ENCODE results near the gene SLC19A1. TPM values are rescaled to one million over a fixed set of nuclear protein-coding genes. Genes with fewer than 3 reads are reported as not detected.

The SLC19A1 gene
- total RNA-seq, 4 donors from 2014 or later: 7.6 to 12.8 (median 10.3) TPM; not detected in 1

DNA sequence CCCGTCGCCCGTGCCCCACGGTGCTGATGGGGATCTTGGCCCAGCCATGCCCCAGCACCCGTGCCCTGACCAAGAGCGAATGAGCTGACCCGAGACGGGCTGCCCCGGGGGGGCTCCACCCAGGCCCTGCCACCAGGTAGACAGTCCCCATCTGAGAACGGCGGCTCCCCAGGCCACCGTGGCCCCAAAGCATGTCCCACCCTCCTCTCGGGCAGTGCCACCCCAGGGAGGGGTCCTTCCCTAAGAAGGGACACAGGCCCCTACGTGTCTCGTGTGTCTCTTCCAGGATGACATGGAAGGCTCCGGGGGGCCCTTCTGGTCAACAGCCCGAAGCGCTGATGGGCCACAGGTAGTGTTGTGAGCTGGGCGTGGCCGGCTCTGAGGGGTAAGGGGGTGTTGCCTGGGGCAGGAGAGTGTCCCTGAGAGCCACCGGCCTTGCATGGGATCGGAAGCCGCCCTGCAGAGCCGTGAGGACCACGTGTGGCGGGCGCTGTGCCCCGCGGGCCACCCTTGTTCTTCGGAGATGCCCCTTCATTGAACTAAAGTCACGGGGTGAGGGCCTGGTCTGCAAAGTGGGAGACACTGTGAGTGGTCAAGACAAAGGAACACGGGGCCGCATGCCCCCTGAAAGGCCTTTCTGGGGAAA, 55.0 kb downstream of the SLC19A1 start:
- Histone ChIP-seq H3K9me3 (no peaks in the 10 kb centered on the region), H3K36me3 (no peaks in the 10 kb centered on the region), H3K4me3 (no peak overlapping the region), H3K27me3 (no peaks in the 10 kb centered on the region), H3K27ac (no peak overlapping the region), H3K4me1 (no peaks in the 10 kb centered on the region)
- intact Hi-C loops (cut with DNase I; ENCODE audit: low total_unique reads): no loop called here
- TF ChIP-seq POLR2A (IDR thresholded peaks at IDR 0.05): no peak
- TF ChIP-seq, protein P1, sequence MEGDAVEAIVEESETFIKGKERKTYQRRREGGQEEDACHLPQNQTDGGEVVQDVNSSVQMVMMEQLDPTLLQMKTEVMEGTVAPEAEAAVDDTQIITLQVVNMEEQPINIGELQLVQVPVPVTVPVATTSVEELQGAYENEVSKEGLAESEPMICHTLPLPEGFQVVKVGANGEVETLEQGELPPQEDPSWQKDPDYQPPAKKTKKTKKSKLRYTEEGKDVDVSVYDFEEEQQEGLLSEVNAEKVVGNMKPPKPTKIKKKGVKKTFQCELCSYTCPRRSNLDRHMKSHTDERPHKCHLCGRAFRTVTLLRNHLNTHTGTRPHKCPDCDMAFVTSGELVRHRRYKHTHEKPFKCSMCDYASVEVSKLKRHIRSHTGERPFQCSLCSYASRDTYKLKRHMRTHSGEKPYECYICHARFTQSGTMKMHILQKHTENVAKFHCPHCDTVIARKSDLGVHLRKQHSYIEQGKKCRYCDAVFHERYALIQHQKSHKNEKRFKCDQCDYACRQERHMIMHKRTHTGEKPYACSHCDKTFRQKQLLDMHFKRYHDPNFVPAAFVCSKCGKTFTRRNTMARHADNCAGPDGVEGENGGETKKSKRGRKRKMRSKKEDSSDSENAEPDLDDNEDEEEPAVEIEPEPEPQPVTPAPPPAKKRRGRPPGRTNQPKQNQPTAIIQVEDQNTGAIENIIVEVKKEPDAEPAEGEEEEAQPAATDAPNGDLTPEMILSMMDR (IDR thresholded peaks at IDR 0.05): no peak
- no peak for DNase-seq

DNA sequence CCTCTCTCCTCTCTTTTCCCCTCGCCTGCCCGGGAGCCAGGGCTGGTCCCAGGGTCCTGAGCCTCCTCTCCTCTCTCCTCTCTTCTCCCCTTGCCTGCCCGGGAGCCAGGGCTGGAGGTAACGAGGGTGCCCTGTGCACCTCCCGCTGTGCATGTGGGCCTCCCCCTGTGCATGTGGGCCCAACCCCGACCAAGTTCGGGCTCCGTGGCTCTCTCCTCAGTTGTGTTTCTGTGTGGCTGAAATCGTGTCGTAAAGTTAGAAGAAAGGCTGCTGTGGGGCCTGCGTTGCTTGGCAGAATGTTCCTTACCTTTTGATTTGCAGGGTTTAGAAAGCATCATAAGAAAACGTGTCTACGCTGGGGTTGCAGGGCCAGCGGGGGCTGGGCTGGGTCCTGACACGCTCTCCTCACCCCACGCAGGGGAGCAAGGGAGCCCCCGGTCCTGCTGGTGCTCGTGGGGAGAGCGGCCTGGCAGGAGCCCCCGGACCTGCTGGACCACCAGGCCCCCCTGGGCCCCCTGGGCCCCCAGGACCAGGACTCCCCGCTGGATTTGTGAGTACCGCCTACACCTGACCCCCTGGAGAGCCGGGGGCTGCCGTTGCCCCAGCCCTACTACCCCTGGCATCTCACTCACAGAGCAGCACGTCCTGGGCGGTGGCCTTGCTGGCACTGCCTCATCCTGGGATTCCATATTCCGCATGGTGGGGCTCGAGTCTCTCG, 55.6 kb downstream of the SLC19A1 start:
- no peak for TF ChIP-seq POLR2A (IDR thresholded peaks at IDR 0.05)
- TF ChIP-seq, protein P1 (IDR thresholded peaks at IDR 0.05): no peak
- no peaks in the 10 kb centered on the region for H3K9me3 ChIP-seq
- H3K27me3 ChIP-seq: no peaks in the 10 kb centered on the region
- H3K4me3 ChIP-seq: no peak overlapping the region
- intact Hi-C loops (cut with DNase I; ENCODE audit: low total_unique reads): no loop called here
- H3K4me1 ChIP-seq: no peaks in the 10 kb centered on the region
- H3K36me3 ChIP-seq: no peaks in the 10 kb centered on the region
- H3K27ac ChIP-seq: no peak overlapping the region
- DNase-seq: no peak

DNA sequence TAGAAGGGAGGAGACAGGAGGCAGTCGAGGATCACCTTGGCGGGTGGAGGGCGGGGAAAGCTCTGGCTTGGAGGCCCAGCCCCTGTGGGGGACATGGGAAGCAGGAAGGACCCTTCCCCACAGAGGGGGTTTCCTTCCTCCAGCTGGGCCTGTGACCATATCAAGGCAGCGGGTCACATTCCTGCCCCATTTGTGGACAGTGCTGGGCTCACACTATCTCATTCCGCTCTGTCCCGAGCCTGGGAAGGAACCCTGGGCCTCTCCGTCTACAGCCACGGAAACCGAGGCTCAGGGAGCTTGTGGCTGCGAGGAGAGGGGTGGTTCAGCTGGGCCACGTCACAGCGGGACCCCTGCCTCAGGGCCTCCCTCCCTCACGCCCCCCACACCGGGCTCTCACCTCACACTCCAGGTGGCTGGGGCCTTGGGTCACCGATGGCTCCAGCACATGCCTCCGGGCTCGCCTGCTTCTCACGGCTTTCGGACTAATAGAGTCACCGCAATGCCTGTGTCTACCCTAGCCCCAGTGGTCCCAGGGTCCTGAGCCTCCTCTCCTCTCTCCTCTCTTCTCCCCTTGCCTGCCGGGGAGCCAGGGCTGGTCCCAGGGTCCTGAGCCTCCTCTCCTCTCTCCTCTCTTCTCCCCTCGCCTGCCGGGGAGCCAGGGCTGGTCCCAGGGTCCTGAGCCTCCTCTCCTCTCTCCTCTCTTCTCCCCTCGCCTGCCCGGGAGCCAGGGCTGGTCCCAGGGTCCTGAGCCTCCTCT, 56.4 kb downstream of the SLC19A1 start:
- Histone ChIP-seq H3K36me3 (no peaks in the 10 kb centered on the region), H3K9me3 (no peaks in the 10 kb centered on the region), H3K4me3 (no peak overlapping the region), H3K27ac (no peak overlapping the region), H3K27me3 (no peaks in the 10 kb centered on the region), H3K4me1 (no peaks in the 10 kb centered on the region)
- no peak for DNase-seq
- intact Hi-C loops (cut with DNase I; ENCODE audit: low total_unique reads): no loop called here
- TF ChIP-seq, protein P1 (IDR thresholded peaks at IDR 0.05): no peak

DNA sequence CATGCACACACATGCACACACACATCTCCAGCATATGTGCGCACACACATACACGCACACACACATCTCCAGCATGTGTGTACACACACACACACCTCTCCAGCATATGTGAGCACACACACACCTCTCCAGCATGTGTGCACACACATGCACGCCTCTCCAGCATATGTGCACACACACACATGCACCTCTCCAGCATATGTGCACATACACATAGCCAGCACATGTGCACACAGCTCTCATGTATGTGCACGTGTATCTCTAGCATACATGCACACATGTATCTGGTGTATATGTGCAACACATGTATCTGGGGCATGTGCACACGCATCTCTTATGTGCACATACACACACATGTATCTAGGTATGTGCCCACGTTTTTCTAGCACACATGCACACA, 57.9 kb downstream of the SLC19A1 start:
- H3K36me3 ChIP-seq: no peaks in the 10 kb centered on the region
- intact Hi-C loops (cut with DNase I; ENCODE audit: low total_unique reads): no loop called here
- H3K4me3 ChIP-seq: no peak overlapping the region
- no peak overlapping the region for H3K27ac ChIP-seq
- H3K4me1 ChIP-seq: no peaks in the 10 kb centered on the region
- no peak for TF ChIP-seq POLR2A (IDR thresholded peaks at IDR 0.05)
- TF ChIP-seq, protein P1 (IDR thresholded peaks at IDR 0.05): no peak
- no peaks in the 10 kb centered on the region for H3K9me3 ChIP-seq
- DNase-seq: no peak
- H3K27me3 ChIP-seq: no peaks in the 10 kb centered on the region
